Glutamatergic neuron (in vitro differentiated cells): Measurements from ENCODE around the gene UGP2. TPM values are rescaled to one million over a fixed set of nuclear protein-coding genes. Genes with fewer than 3 reads are reported as not detected.

Source experiments
- DNase-seq: peaks from one replicate; pipeline ENCODE4 v3.0.0; 2022
- H3K27ac Mint-ChIP-seq: one replicate; pipeline ENCODE4 v1.8.0; 2020; ENCODE audit warnings: mild to moderate bottlenecking, mixed read lengths, inconsistent platforms; ENCODE audit not compliant: unreplicated experiment
- H3K27me3 Mint-ChIP-seq: one replicate; pipeline ENCODE4 v1.8.0; 2020; ENCODE audit warnings: mild to moderate bottlenecking, moderate library complexity, mixed read lengths, inconsistent platforms; ENCODE audit not compliant: unreplicated experiment
- H3K36me3 Mint-ChIP-seq: one replicate; pipeline ENCODE4 v1.8.0; 2020; ENCODE audit warnings: mild to moderate bottlenecking, mixed read lengths, inconsistent platforms; ENCODE audit not compliant: unreplicated experiment
- H3K4me1 Mint-ChIP-seq: one replicate; pipeline ENCODE4 v1.8.0; 2020; ENCODE audit warnings: mild to moderate bottlenecking, low read depth, mixed read lengths, inconsistent platforms; ENCODE audit not compliant: unreplicated experiment
- H3K4me3 Mint-ChIP-seq: one replicate; pipeline ENCODE4 v1.8.0; 2020; ENCODE audit warnings: mild to moderate bottlenecking, mixed read lengths, inconsistent platforms; ENCODE audit not compliant: unreplicated experiment
- H3K9me3 Mint-ChIP-seq: one replicate; pipeline ENCODE4 v1.8.0; 2020; ENCODE audit warnings: mild to moderate bottlenecking, moderate library complexity, mixed read lengths, inconsistent platforms; ENCODE audit not compliant: unreplicated experiment
- CTCF ChIP-seq: fragments of 200-600 bp; sonication (generic); IDR thresholded peaks from one replicate; pipeline ENCODE4 v1.5.0; 2021; ENCODE audit not compliant: partially characterized antibody, unreplicated experiment
- total RNA-seq: library from RNA; stranded (reverse); fragmentation: NEBNext Ultra II Directional; extraction: Animal tissue kit (Norgen Biotek cat#: 25700); gene quantifications from one replicate; pipeline ENCODE4 v1.2.1, GENCODE V29; 2021; ENCODE audit not compliant: unreplicated experiment

Gene UGP2
- total RNA-seq, 1 donor from 2014 or later, result 68.6 TPM

- no peaks in the 10 kb centered on the region for H3K9me3 Mint-ChIP-seq
- no peak for DNase-seq
- H3K27me3 Mint-ChIP-seq, result no peaks in the 10 kb centered on the region
- no peaks in the 10 kb centered on the region for H3K36me3 Mint-ChIP-seq
- peaks cover 30% of the 10 kb centered on the region for H3K4me1 Mint-ChIP-seq
- no peak for TF ChIP-seq CTCF
- H3K4me3 Mint-ChIP-seq, result peak overlapping the region; percentile 63
- H3K27ac Mint-ChIP-seq, result peak overlapping the region; percentile 84
Observed at GRCh38 chr2:63849381-63850203, 7.9 kb downstream of the UGP2 start.

- Mint-ChIP-seq H3K9me3 (no peaks in the 10 kb centered on the region), H3K27me3 (no peaks in the 10 kb centered on the region), H3K4me1 (peaks cover 29% of the 10 kb centered on the region), H3K27ac (no peak overlapping the region), H3K4me3 (no peak overlapping the region), H3K36me3 (no peaks in the 10 kb centered on the region)
- no peak for TF ChIP-seq CTCF
- no peak for DNase-seq
Observed at GRCh38 chr2:63850204-63850571, 8.5 kb downstream of the UGP2 start.

GRCh38 chr2:63850649-63851048 lies 9.0 kb downstream of the UGP2 start:
- Mint-ChIP-seq H3K4me1 (peaks cover 29% of the 10 kb centered on the region), H3K36me3 (no peaks in the 10 kb centered on the region), H3K27ac (no peak overlapping the region), H3K9me3 (no peaks in the 10 kb centered on the region), H3K4me3 (no peak overlapping the region), H3K27me3 (no peaks in the 10 kb centered on the region)
- no peak for TF ChIP-seq CTCF
- DNase-seq, result no peak

- peaks cover 22% of the 10 kb centered on the region for H3K4me1 Mint-ChIP-seq
Observed at GRCh38 chr2:63851691-63852311, 10.1 kb downstream of the UGP2 start.

More at GRCh38 chr2:63851691-63852311, 10.1 kb downstream of the UGP2 start:
- Mint-ChIP-seq H3K27ac (no peak overlapping the region), H3K4me3 (no peak overlapping the region), H3K27me3 (no peaks in the 10 kb centered on the region), H3K9me3 (no peaks in the 10 kb centered on the region), H3K36me3 (no peaks in the 10 kb centered on the region)
- no peak for DNase-seq
- no peak for TF ChIP-seq CTCF
